T-cell (primary cell): ENCODE results near the gene FASN. TPM values are rescaled to one million over a fixed set of nuclear protein-coding genes. Genes with fewer than 3 reads are reported as not detected.
A peak's percentile ranks its signal among the peaks of the same experiment; 100 is the strongest.

Source experiments
- ATAC-seq, 4 experiments: fragments of 200-7000 bp in 3 of 4; fragments of 150-1000 bp in 1 of 4; cut with Tn5 transposase; replicated peaks in 1 of 4; 1 replicate in 3 of 4; 2 replicates in 1 of 4; pipeline ENCODE4 v1.10.0; 2021; ENCODE audit warnings: moderate library complexity in 3 of 4, mild to moderate bottlenecking in 2 of 4, moderate number of reproducible peaks in 1 of 4
- CTCF ChIA-PET, 2 donors: fragments of 300-600 bp; sonication (Branson Sonifier 250); formaldehyde crosslinking; loops; one replicate each; lab custom pipeline; 2022; ENCODE audit warnings: antibody characterized with exemption in 2 of 2; lab: Charles Lee
- POLR2A ChIA-PET, 2 donors: fragments of 300-600 bp; sonication (Branson Sonifier 250); formaldehyde crosslinking; loops; one replicate each; lab custom pipeline; 2022; ENCODE audit warnings: antibody characterized with exemption in 2 of 2; lab: Charles Lee
- DNase-seq, 35 experiments: peaks; one replicate each; pipeline versions ENCODE4 v3.0.0 to v3.0.0-alpha.2; 2013 to 2023
- H3K27ac ChIP-seq: one replicate; pipeline ENCODE4 v1.5.1; 2013; ENCODE audit warnings: low read length
- H3K27me3 ChIP-seq, 2 experiments: replicated peaks in 1 of 2; 1 replicate in 1 of 2; 2 replicates in 1 of 2; pipeline versions ENCODE4 v1.6.1 to v1.7.0; 2013; ENCODE audit warnings: low read length in 1 of 2, mixed read lengths in 1 of 2; ENCODE audit not compliant: control insufficient read depth in 2 of 2, insufficient read depth in 2 of 2; ENCODE audit errors: extremely low read depth in 1 of 2
- H3K36me3 ChIP-seq, 2 donors: 1 replicate in 1 of 2; 2 replicates in 1 of 2; pipeline versions ENCODE4 v1.6.1 to v1.7.0; 2013; ENCODE audit warnings: low read length in 1 of 2; ENCODE audit not compliant: control insufficient read depth in 2 of 2, insufficient read depth in 1 of 2; ENCODE audit errors: extremely low read depth in 1 of 2
- H3K4me1 ChIP-seq, 2 experiments: 1 replicate in 1 of 2; 2 replicates in 1 of 2; pipeline versions ENCODE4 v1.6.1 to v1.7.0; 2013; ENCODE audit warnings: low read length in 2 of 2, mixed read lengths in 1 of 2; ENCODE audit not compliant: insufficient read depth in 2 of 2, control insufficient read depth in 1 of 2; ENCODE audit errors: extremely low read depth in 1 of 2
- H3K4me3 ChIP-seq, 2 donors: 1 replicate in 1 of 2; 2 replicates in 1 of 2; pipeline versions ENCODE4 v1.5.1 to v1.7.0; 2013; ENCODE audit warnings: mild to moderate bottlenecking in 2 of 2, low read length in 1 of 2, moderate library complexity in 1 of 2; ENCODE audit not compliant: control insufficient read depth in 1 of 2; ENCODE audit errors: extremely low read depth in 1 of 2
- H3K9me3 ChIP-seq: 2 replicates; pipeline ENCODE4 v1.7.0; 2013
- H3K27ac Mint-ChIP-seq, 2 donors: one replicate each; pipeline ENCODE4 v1.8.0; 2020 to 2021; ENCODE audit warnings: mild to moderate bottlenecking in 2 of 2, mixed read lengths in 2 of 2
- H3K27me3 Mint-ChIP-seq, 2 donors: one replicate each; pipeline ENCODE4 v1.8.0; 2021 to 2022; ENCODE audit warnings: mixed read lengths in 2 of 2
- H3K36me3 Mint-ChIP-seq: one replicate; pipeline ENCODE4 v1.8.0; 2021; ENCODE audit warnings: mixed read lengths
- H3K4me1 Mint-ChIP-seq, 3 donors: one replicate each; pipeline ENCODE4 v1.8.0; 2020 to 2022; ENCODE audit warnings: mixed read lengths in 3 of 3, mild to moderate bottlenecking in 1 of 3
- H3K4me3 Mint-ChIP-seq, 3 donors: one replicate each; pipeline ENCODE4 v1.8.0; 2020 to 2022; ENCODE audit warnings: mild to moderate bottlenecking in 3 of 3, mixed read lengths in 3 of 3, moderate library complexity in 3 of 3
- H3K9me3 Mint-ChIP-seq, 3 donors: one replicate each; pipeline ENCODE4 v1.8.0; 2020 to 2022; ENCODE audit warnings: mixed read lengths in 3 of 3
- WGBS: methylation state at CpG from one replicate; pipeline ENCODE4 v1.1.5; 2013; ENCODE audit warnings: missing lambda C conversion rate; ENCODE audit not compliant: insufficient coverage; 5-methylcytosine and 5-hydroxymethylcytosine counted together
- total RNA-seq, 35 experiments: library from RNA in 6 of 35; stranded (reverse) in 6 of 35; fragments of 120-200 nt in 1 of 35; gene quantifications; one replicate each; pipeline versions ENCODE4 v1.2.1 to v1.2.4 and lab custom pipeline; 2013 to 2026

FASN gene
- total RNA-seq, 5 donors from 2014 or later (not counting 1 experiment from before 2014, with no cell fraction given): 48.2 to 144 (median 52.5) TPM

GRCh38 chr17:82120148-82120547 is 22.1 kb upstream of the FASN start:
- Mint-ChIP-seq H3K27me3 (no peaks in the 10 kb centered on the region), H3K4me1 (peaks cover 45 to 52% (median 49%) of the 10 kb centered on the region in 3 donors), H3K36me3 (peaks cover 4% of the 10 kb centered on the region), H3K4me3 (peak overlapping the region in 2 of 3 donors; percentile 13 to 37), H3K9me3 (no peaks in the 10 kb centered on the region), H3K27ac (peak overlapping the region; percentile 61 to 69)
- ATAC-seq (peak; percentile 84 to 91 (median 88)), DNase-seq (peak in 24 of 35 experiments; percentile 34 to 75 (median 56))
- Histone ChIP-seq H3K27me3 (no peaks in the 10 kb centered on the region), H3K4me1 (peaks cover 27 to 43% of the 10 kb centered on the region in 2 experiments), H3K9me3 (no peaks in the 10 kb centered on the region), H3K27ac (no peak overlapping the region), H3K36me3 (no peaks in the 10 kb centered on the region), H3K4me3 (no peak overlapping the region)
- 47% methylated on average over 3 of the region's 12 CpGs for WGBS
- ChIA-PET POLR2A (interaction anchor here in 1 of 2 donors (1.1 kb wide), 1 partner anchor 14 kb away, joined by 4 read pairs; no protein-coding TSS in a partner anchor), CTCF (interaction anchor here in 1 of 2 donors (0.6 kb wide), 1 partner anchor 10 kb away, joined by 4 read pairs; no protein-coding TSS in a partner anchor)

- Histone ChIP-seq H3K27me3 (no peaks in the 10 kb centered on the region), H3K27ac (no peak overlapping the region), H3K4me3 (no peak overlapping the region), H3K9me3 (no peaks in the 10 kb centered on the region), H3K36me3 (peaks cover 0 to 3% of the 10 kb centered on the region in 2 donors), H3K4me1 (peaks cover 20 to 32% of the 10 kb centered on the region in 2 experiments)
- ATAC-seq (no peak), DNase-seq (no peak)
- no peaks in the 10 kb centered on the region for H3K27me3 Mint-ChIP-seq
- ChIA-PET POLR2A (no interaction called here), CTCF (no interaction called here)
- peaks cover 34 to 41% (median 37%) of the 10 kb centered on the region in 3 donors for H3K4me1 Mint-ChIP-seq
- H3K36me3 Mint-ChIP-seq: peaks cover 7% of the 10 kb centered on the region
- no peak overlapping the region for H3K4me3 Mint-ChIP-seq
- no peaks in the 10 kb centered on the region for H3K9me3 Mint-ChIP-seq
- 100% methylated on average over 3 of the region's 12 CpGs for WGBS
- H3K27ac Mint-ChIP-seq: no peak overlapping the region
Measured at GRCh38 chr17:82118815-82119380, 20.9 kb upstream of the FASN start.

- peaks cover 11% of the 10 kb centered on the region for H3K36me3 Mint-ChIP-seq
- H3K9me3 Mint-ChIP-seq: no peaks in the 10 kb centered on the region
- DNase-seq (no peak), ATAC-seq (no peak)
- no peak overlapping the region for H3K4me3 ChIP-seq
- no peaks in the 10 kb centered on the region for H3K27me3 ChIP-seq
- H3K27ac Mint-ChIP-seq: no peak overlapping the region
- H3K27ac ChIP-seq: no peak overlapping the region
- peaks cover 20 to 30% of the 10 kb centered on the region in 2 experiments for H3K4me1 ChIP-seq
- 93% methylated on average over 12 of the region's 18 CpGs for WGBS
- peaks cover 29 to 35% (median 31%) of the 10 kb centered on the region in 3 donors for H3K4me1 Mint-ChIP-seq
- no peaks in the 10 kb centered on the region for H3K27me3 Mint-ChIP-seq
- ChIA-PET POLR2A (no interaction called here), CTCF (no interaction called here)
- H3K36me3 ChIP-seq: peaks cover 3 to 4% of the 10 kb centered on the region in 2 donors
- no peak overlapping the region for H3K4me3 Mint-ChIP-seq
- H3K9me3 ChIP-seq: no peaks in the 10 kb centered on the region
Measured at GRCh38 chr17:82118168-82118814, 20.3 kb upstream of the FASN start.

- H3K27me3 Mint-ChIP-seq: no peaks in the 10 kb centered on the region
- H3K4me3 ChIP-seq: no peak overlapping the region
- ATAC-seq (no peak), DNase-seq (no peak)
- H3K27ac ChIP-seq: no peak overlapping the region
- ChIA-PET CTCF (interaction anchor here in 1 of 2 donors (1.0 kb wide), 1 partner anchor 8 kb away, joined by 5 read pairs; no protein-coding TSS in a partner anchor), POLR2A (no interaction called here)
- H3K27me3 ChIP-seq: no peaks in the 10 kb centered on the region
- H3K36me3 ChIP-seq: peaks cover 6 to 9% of the 10 kb centered on the region in 2 donors
- H3K36me3 Mint-ChIP-seq: peaks cover 8% of the 10 kb centered on the region
- WGBS: 94% methylated on average over 3 of the region's 22 CpGs
- no peak overlapping the region for H3K4me3 Mint-ChIP-seq
- H3K27ac Mint-ChIP-seq: no peak overlapping the region
- H3K4me1 ChIP-seq: peaks cover 17 to 25% of the 10 kb centered on the region in 2 experiments
- no peaks in the 10 kb centered on the region for H3K9me3 Mint-ChIP-seq
- H3K9me3 ChIP-seq: no peaks in the 10 kb centered on the region
- H3K4me1 Mint-ChIP-seq: peaks cover 22 to 28% (median 23%) of the 10 kb centered on the region in 3 donors
Measured at GRCh38 chr17:82117139-82118090, 19.4 kb upstream of the FASN start.

GRCh38 chr17:82116246-82116645 is 18.2 kb upstream of the FASN start:
- Mint-ChIP-seq H3K9me3 (no peaks in the 10 kb centered on the region), H3K27me3 (no peaks in the 10 kb centered on the region)
- POLR2A ChIA-PET: interaction anchor here in 1 of 2 donors (0.7 kb wide), 1 partner anchor 26 kb away, joined by 7 read pairs; no protein-coding TSS in a partner anchor

More at GRCh38 chr17:82116246-82116645, 18.2 kb upstream of the FASN start:
- Mint-ChIP-seq H3K27ac (no peak overlapping the region), H3K36me3 (peaks cover 8% of the 10 kb centered on the region), H3K4me3 (no peak overlapping the region), H3K4me1 (peaks cover 14 to 19% (median 15%) of the 10 kb centered on the region in 3 donors)
- Histone ChIP-seq H3K27me3 (no peaks in the 10 kb centered on the region), H3K27ac (no peak overlapping the region), H3K36me3 (peaks cover 9% of the 10 kb centered on the region in 2 donors), H3K4me1 (peaks cover 6 to 14% of the 10 kb centered on the region in 2 experiments), H3K4me3 (no peak overlapping the region), H3K9me3 (no peaks in the 10 kb centered on the region)
- DNase-seq: no peak
- CTCF ChIA-PET: interaction anchor here in 1 of 2 donors (1.0 kb wide), 1 partner anchor 9 kb away, joined by 5 read pairs; no protein-coding TSS in a partner anchor
- WGBS: 82% methylated on average over 5 of the region's 6 CpGs
- no peak for ATAC-seq
